Left hindlimb (tissue), 1 donor: ENCODE measurements around the gene PRR30.

ENCODE experiments used
- DNase-seq: peaks from one replicate; pipeline ENCODE4 v3.0.0-alpha.2; 2018

PRR30 gene

DNA sequence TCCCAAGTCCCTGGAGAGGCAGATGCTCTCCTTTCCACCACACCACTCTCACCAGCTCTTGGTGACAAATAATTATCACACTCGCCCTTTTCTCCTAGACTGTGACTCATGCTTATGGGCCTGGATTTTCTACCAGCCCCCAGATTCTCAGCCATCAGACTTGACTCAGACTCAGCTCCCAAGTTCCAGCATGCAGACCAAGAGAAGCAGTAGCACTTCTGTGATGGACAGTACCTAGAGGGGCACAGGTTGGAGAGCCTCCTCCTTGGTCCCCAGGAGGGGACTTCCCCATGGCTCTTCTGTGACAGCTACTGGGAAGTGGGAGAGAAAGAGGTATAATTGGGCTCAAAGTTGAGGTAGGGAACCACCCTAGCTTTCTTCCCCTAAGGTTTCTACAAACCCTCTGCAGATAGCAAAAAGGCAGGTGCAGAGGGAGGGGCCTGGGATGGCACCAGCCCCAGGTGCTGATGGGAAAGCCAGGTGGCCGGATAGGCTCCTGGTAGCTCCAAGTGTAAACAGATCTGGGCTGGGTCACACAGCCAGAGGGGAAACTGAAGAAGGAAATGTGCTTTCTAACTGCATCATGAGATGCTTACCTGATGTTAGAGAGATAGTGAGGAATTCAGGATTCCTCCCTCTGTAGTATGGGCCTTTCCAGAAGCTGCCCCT lies 13.7 kb upstream of the PRR30 start:
- DNase-seq, result no peak

DNA sequence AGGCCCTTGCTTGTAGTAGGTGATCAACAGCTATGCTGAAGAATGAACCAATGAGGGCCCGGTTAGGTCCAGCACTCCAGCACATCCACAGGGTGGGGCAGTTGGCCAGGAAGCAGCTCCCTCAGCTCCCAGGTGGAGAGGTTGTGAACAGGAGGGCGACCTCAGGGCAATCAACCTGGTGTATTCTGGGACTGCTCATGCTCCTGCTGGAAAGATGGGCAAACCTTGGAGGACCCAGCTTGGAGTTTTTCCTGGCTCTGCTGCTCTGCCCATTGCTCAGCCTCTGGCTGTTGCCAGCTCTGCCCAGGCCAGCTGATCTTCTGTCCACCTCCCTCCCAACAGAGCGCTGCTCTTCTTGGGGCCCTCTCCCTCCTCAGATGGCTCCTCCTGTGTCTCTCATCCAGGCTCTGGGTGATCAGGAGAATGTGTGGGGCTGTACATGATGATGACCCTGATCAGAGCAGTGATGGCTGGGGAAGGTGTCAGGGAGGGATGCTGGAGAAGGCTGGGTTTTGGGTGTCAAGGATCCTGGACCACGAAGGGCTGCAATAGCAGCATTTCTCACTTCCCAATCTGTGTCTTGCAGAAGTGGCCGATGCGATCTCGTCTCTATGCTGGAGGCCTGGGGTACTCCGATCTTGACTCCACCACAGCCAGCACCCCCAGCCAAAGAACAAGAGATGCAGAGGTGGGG lies 13.0 kb upstream of the PRR30 start:
- no peak for DNase-seq

DNA sequence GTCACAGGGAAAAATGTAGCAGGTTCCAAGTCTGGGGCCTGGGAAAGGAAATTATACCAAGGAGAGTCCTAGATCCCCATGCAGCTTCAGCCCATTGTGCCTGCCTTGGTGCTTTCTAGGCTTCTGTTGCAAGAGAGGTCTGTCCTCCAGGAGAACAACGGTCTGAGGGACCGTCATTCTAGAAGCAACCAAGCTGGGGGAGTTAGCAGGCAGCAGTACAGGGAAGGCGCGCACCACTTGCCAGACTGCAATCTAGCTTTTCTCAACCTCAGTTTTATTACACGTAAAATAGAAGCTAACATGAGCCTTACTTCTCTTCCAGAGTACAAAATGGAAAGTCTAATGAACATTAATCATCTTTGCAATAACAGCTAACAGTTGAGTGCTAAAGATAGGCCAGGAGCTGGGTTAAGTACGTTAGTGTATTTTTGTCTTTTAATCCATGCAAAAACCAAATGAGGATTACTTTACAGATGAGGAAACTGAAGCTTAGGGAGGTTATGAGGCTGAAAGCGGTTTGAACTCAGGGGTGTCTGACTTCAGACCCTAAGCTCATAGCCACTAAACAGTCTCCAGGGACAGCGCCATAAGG lies 11.5 kb upstream of the PRR30 start:
- no peak for DNase-seq

DNA sequence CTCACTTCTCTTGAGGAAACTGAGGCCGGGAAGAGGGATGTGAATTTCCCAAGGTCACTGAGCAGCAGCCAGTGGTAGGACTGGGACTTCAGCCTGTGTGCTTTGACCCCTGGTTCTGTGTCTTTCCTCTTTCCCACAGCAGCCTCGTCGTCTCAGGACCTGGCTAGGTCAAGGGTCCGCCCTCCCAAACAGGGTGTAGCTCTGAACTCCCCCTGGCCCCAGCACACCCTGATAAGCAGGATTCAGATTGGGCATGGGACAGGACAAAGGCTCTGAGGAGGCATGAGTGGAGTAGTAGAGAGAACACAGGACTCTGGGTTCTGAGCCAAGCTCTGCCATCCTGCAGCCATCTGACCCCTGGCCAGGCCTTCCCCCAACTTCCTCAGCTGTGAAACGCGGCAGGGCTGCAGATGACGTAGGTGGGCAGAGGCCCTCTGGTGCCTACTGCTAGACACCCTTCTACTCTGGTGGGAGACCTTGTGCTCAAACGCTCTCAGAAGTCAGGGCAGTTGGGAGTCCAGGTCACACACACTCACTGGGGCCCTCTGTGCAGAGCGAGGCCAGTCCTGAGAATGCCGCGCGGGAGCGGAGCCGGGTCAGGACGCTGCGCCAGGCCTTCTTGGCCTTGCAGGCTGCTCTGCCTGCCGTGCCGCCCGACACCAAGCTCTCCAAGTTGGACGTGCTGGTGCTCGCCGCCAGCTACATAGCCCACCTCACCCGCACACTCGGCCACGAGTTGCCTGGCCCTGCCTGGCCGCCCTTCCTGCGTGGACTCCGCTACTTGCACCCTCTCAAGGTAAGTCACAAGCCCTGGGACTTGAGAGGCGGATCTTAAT lies 10.6 kb upstream of the PRR30 start:
- no peak for DNase-seq

DNA sequence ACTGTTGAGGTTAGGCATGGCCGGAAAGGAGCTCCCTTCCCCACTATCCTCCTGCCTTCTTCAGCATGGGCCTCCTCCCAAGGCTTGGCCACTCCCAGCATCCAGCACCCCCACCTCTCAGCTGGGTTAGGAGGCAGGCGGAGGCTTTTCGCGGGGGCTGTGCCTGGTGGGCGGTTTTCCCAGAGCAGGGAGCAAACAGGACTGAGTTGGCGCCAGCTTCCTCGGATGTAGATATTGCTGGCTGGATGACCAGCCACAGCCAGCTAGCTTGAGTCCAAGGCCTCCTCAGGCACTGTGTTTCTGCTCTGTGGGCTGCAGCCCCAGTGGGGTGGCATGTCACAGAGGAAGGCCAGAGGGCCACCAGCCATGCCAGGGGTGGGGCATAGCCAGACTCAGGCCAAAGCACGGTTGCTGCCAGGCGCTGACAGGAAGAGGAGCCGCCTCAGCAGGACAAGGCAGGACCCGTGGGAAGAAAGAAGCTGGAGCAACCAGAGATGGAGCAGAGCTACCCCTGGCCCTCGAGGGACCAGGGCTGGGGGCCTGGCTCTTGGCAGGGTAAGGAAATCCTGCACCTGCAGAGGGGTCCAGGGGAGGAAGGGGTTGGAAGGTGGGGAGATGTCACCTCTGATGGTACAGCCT lies 9.7 kb upstream of the PRR30 start, which contains the start of gene TCF23:
TSS of gene TCF23 (plus strand) at position 204 of the 639 bp plus-strand sequence. CDS start at position 334, 130 bp downstream.
- no peak for DNase-seq

DNA sequence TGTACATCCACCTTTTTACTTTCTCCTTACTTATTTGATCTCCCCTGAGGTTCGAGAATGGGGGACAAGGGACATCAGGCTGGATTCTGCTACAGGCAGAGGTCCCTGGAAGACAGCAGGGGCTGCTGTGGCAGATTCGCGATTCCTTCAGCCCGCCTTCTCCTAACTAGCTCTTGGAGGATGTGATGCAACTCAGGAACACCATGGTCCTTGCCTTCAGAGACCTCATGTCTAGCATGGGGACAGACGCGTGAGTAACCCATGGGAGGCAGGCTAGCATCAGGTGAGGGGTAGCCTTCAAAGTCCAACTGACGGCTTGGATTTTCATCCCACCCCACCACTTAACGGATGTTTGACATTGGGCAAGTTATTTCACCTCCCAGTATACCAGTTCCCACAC lies 8.7 kb upstream of the PRR30 start:
- DNase-seq, result no peak

DNA sequence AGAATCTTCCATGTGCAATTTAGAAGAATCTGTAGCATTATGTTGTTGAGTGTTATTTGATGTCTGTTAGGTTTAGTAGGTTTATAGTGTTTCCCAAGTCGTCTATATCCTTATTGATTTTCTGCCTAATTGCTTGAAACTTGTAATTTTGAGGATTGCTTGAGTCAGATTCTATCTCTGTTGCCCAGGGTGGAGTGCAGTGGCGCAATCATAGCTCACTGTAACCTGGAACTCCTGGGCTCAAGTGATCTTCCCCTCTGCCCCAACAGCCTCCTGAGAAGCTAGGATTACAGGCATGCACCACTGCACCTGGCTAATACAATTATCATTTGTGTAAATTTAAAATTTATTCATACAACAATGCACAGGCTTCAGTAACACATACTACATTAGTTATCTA lies 6.5 kb upstream of the PRR30 start:
- DNase-seq, result no peak

DNA sequence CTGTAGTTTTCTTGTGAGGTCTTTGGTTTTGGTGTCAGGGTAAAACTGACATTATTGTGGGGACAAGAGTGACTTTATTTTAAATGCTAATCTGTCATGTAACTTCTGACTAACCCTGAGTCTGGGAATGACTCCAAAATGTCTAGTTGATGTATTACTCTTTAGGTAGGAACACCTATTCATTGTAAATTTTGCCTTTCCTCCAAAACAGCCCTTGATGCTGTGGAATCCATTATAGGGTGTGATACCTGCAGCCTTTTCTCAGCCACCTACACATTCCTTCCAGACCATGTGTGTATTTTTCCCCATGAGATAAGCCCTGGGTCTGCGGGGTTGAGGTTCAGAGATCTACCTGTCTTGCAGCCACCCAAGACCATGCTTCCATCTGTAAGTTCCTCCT lies 4.1 kb upstream of the PRR30 start:
- no peak for DNase-seq

DNA sequence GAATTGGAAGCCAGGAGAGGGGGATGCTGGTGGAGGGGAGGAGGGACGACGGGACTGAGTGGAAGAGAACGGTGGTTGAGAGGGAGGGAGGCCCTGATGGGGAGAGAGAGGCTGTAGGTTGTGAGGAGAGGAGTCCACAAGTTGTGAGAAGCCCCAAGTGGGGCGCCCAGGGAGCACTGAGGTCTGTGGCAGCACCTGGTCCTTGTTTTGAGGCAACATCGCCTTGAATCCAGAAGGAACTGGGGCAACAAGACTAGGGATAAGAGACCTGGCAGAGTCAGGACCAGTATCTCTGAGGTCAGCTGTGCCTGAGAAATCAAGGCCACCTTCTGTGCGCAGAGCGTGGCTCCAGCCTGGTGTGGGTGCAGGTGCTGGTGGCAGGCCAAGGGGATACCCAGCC lies 1.1 kb downstream of the PRR30 start:
- no peak for DNase-seq

DNA sequence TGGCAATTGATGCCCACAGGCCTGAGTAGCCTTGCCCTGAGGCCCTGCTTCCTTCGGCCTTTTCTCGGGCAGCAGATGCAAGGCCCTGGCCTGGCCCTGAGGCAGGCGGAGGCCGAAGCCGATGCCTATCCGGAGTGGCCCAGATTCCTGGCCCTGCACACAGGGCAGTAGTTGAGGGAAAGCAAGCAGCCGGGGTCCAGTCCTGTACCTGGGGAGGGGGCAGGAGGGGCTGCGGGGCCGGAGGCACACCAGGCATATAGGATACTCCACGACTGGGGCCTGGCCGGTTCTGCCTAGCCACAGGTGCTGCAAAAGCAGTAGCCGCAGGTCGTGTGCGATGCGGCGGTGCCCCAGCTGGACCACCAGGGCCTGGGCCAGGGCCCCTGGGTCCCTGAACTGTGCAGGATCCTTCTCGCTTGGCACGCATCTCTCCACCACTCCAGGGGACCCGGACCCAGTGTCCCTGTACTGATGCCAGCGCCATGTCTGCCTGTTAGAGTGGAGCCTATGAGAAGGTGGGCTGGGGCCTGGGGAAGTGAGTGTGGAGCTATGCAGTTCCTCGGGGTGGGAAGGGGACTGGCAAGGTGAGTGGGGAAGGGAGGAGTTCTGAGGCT lies 1.8 kb downstream of the PRR30 start:
- DNase-seq, result no peak

DNA sequence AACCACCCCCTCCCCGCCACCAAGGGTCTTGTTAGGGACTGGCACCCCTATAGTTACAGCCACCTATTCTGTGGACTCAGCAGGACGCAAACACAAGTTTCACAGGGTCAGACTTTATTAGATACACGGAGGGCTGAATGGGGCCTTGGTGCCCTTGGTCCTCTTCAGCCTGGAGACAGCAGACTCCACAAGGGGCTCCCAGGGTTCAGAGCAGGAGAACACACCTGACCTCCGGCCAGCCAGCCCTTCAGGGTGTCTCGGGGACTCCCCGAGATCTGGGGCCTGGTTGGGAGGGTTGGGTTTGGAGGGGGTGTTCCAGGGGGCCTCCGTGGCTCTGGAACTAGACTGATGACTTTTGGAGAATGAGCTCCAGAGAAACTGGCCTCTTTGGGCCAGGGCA lies 2.5 kb downstream of the PRR30 start:
- no peak for DNase-seq

DNA sequence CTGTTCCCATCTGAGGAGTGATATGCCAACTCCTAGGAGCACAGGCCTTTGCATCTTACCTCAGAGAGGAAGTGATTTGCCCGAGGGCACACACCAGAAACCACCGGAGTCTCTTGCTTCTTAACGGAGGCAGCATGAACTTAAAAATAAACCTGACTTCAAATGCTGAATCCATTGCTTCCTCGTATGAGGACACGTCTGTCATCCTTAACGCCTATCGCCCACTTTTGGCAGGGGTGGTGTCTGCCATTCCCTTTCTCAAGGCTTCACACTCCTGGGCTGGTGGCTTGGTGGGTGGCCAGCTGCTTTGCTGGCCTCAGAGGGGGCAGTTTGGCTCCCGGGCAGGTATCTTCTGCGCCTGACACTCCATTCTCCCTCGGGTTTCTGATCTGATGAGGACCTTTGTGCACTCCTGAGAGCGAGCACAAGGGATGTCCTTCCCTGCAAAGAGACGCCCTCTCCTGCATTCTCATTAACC lies 3.7 kb downstream of the PRR30 start:
- no peak for DNase-seq

DNA sequence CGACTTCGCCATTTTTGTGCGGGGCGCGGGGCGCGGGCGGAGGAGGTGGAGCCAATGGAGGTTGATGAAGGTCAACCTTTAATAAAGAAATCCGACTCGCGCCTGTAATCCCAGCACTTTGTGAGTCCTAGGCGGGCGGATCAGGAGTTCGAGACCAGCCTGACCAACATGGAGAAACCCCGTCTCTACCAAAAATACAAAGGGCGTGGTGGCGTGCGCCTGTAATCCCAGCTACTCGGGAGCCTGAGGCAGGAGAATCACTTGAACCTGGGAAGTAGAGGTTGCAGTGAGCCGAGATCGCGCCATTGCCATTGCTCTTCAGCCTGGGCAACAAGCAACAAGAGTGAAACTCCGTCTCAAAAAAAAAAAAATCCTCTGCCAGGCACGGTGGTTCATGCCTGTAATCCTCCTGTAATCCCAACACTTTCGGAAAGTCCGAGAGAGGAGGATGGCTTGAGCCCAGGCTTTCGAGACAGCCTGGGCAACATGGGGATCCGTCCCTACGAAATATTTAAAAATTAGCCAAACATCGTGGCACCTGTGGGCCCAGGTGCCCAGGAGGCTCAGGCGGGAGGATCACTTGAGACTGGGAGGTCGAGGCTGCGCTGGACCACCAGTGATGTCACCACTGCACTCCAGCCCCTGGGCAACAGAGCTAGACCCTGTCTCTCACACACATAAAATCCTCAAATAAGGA lies 4.3 kb downstream of the PRR30 start:
- DNase-seq, result no peak

DNA sequence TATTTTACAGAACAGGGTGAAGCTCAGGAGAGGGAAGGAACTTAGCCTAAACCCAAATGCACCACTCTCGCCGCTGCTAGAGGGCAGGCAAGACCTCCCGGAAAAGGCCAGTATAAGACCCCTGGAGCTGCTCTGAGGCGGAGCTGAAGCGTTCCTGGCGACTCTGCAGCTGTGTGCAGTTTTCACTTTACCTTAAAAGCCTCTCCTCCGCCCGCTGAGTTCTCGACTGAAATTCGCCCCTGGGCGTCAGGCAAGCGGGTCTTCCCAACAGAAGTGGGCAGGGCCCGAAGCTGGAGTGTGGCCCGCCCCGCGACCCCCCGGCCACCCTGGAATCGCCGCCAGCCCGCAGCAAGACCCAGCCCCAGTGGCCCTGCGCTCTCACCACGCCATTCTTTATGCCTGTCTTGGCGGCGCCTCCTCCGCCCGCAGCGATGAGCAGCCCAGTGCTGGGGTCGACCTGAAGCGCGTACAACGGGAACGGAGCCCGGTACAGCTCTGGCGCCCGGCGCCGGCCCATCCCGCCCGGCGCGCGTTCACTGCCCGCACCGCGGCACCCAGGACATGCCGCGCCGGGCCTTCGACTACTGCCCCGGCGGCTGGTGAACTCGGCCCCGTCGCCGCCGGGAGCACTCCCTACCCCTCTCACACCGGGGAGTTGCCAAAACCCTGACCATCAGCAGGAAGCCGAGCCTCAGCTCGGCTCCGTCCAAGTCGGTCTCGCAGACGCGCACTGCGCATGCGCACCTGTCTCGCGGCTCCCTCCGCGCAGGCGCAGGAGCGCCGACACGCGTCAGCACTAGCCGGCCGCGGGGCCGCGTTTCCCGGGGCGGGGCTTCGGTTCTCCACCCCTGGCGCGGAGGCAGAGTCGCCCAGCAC lies 5.1 kb downstream of the PRR30 start, which contains the start of gene PREB:
TSS of gene PREB (minus strand) at position 732 of the 876 bp plus-strand sequence. CDS start at position 517, 215 bp downstream.
- DNase-seq, result peak; percentile 98

DNA sequence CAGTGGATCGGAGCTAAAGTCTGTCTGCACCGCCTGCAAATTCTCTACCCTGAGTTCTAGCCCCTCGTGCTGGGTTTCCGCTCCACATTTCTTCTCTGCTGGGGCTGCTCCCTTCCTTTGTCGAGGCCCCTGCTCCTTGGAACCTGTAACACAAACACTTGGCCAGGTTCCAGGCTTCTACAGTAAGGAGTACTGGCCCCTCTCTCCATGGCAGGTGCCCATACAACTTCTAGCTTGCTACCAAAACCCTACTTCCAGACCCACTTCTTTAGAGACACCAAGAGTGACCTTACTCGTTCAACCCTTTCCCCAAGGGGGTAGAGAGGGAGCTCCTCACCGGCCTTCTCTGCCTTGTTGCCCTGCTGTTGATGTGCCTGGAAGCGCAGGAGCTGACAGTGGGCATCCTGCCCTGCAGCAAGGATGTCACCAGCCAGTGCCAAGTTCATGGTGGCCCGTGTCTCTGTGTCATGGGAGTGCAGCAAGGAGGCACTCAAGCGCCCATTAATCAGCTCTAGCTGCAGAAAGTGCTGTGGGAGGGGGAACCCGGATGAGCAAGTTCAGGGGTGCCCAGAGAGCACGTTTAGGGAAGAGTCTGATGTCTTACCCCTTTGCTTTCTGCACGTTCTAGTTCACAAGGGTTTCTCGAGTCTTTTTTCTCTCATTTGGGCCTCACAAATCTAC lies 5.9 kb downstream of the PRR30 start:
- DNase-seq, result no peak

DNA sequence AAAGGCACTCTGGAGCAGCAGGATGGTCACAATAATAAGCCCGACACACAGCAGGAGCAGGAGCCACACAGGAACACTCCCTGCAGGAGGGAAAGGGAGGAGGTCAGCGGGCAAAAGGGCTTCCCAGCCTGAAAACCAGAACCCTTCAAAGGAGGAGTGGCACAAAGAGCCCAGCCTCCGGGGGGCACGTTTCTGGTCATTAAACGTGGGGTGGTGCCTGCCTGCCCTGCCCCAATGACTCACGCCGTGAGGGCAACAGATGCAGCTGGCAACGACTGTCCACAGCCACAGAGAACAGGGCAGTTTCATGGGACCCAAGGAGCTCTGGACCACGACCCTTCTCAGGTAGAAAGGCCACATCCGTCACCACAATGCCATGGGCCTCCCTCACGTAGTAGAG lies 7.8 kb downstream of the PRR30 start:
- DNase-seq, result no peak

DNA sequence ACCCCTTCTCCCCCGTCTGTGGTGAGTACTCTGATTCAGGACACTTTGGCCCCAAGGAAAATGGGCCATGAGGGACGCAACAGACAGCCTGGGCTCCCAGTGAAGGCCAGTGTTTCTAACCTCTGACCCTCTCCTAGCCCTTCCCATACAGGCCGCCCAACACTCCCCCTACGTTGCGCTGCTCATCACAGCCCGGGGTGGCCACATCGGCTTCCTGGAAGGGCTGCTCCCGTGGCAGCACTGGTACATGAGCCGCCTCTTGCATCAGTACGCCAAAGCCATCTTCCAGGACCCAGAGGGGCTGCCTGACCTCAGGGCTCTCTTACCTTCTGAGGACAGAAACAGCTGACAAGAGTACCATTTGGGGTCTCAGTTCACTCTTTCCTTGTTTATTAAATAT lies 8.8 kb downstream of the PRR30 start:
- DNase-seq, result no peak

DNA sequence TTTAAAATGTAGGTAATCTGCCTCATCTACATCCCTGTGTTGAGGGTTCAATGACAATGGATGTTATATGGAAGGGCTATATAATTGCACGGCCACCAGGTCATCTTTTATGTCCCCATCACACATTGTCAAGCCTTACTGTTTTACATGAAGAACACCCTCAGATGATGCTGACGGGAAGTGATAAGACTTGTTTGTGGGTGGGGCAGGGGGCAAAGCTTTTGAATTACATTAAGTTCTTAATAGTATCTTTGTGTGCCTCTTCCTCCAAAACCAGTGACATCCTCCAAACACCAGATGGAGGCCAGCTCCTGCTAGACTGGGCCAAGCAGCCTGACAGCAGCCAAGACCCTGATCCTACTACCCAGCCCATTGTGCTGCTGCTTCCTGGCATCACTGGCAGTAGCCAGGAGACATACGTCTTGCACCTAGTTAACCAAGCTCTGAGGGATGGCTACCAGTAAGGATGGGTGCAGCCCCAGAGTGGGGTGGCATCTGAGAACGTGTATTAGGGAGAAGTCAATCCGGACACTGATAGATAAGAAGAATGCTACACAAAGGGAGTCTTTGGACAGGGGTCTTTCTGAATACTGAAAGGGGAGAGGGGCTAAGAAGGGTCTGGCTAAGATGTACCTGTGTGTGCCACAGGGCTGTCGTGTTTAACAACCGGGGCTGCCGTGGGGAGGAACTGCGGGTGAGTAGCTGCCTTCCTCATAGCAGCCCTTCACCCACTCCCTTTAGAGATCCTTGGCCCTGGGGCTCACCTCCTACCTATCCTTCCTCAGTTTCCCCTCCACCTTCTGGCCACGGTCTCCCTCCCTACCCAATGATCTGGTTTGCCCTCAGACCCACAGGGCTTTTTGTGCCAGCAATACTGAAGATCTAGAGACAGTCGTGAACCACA lies 10.3 kb downstream of the PRR30 start:
- DNase-seq, result no peak
